GM12878 (cell line): ENCODE results near the gene SERPINB3. TPM values are rescaled to one million over a fixed set of nuclear protein-coding genes. Genes with fewer than 3 reads are reported as not detected.

ENCODE experiments used
- ATAC-seq: fragments of 200-7000 bp; cut with Tn5 transposase; 3 replicates; pipeline ENCODE4 v1.9.1; 2020; ENCODE audit warnings: mild to moderate bottlenecking, moderate library complexity
- BruUV-seq: library from RNA; stranded (reverse); fragments of 400-500 nt; replicated peaks from 2 replicates; lab custom pipeline; 2021; lab: Mats Ljungman, UMichigan
- CTCF ChIA-PET: fragments of 300-600 bp; sonication (Branson Sonifier 250); formaldehyde crosslinking; extraction: SDS; loops from one replicate; lab custom pipeline; 2021; ENCODE audit warnings: inconsistent platforms; lab: Yijun Ruan, JAX
- POLR2A ChIA-PET: fragments of 350-600 bp; formaldehyde crosslinking; extraction: SDS; loops from one replicate; lab custom pipeline; 2021; ENCODE audit warnings: inconsistent platforms; lab: Charles Lee
- RAD21 ChIA-PET: fragments of 300-600 bp; sonication (Branson Sonifier 250); formaldehyde crosslinking; loops from one replicate; lab custom pipeline; 2023; ENCODE audit warnings: antibody characterized with exemption; ENCODE audit not compliant: unreplicated experiment; lab: Charles Lee
- SMC1A ChIA-PET: fragments of 300-600 bp; sonication (Branson Sonifier 250); formaldehyde crosslinking; loops from one replicate; lab custom pipeline; 2023; ENCODE audit not compliant: unreplicated experiment, uncharacterized antibody; lab: Charles Lee
- DNase-seq: peaks from one replicate; pipeline ENCODE4 v3.0.0-alpha.2; 2011; ENCODE audit warnings: low read depth, low spot score
- FAIRE-seq: peaks from 3 replicates; lab custom pipeline; 2011; peaks lifted over from hg19 to GRCh38; lab: Jason Lieb, UNC
- H2AFZ ChIP-seq: 2 replicates; pipeline ENCODE4 v1.6.0; 2011; ENCODE audit warnings: low read depth, low read length, control low read depth; ENCODE audit not compliant: control insufficient read depth
- H3K27ac ChIP-seq: 2 replicates; pipeline ENCODE4 v1.5.1; 2011; ENCODE audit warnings: control low read depth; ENCODE audit not compliant: control insufficient read depth, insufficient read depth
- H3K27me3 ChIP-seq, 2 experiments: replicated peaks in 1 of 2; 2 replicates each; pipeline versions ENCODE4 v1.6.0 to v1.6.1; 2011; ENCODE audit warnings: low read length in 1 of 2; ENCODE audit not compliant: control insufficient read depth in 2 of 2, insufficient read depth in 2 of 2
- H3K36me3 ChIP-seq, 2 experiments: 2 replicates each; pipeline ENCODE4 v1.5.1; 2011; ENCODE audit warnings: low read length in 1 of 2; ENCODE audit not compliant: control insufficient read depth in 2 of 2, insufficient read depth in 2 of 2
- H3K4me1 ChIP-seq: 2 replicates; pipeline ENCODE4 v1.6.1; 2011; ENCODE audit warnings: mild to moderate bottlenecking, low read length, moderate library complexity, mixed read lengths; ENCODE audit not compliant: control insufficient read depth, insufficient read depth
- H3K4me2 ChIP-seq: 2 replicates; pipeline ENCODE4 v1.6.0; 2011; ENCODE audit warnings: control low read depth; ENCODE audit not compliant: control insufficient read depth, insufficient read depth
- H3K4me3 ChIP-seq: fragments of 200-600 bp; sonication (generic); 2 replicates; pipeline ENCODE4 v1.5.1; 2016
- H3K79me2 ChIP-seq: 2 replicates; pipeline ENCODE4 v1.6.0; 2011; ENCODE audit warnings: low read length; ENCODE audit not compliant: control insufficient read depth, insufficient read depth
- H3K9ac ChIP-seq: 2 replicates; pipeline ENCODE4 v1.8.0; 2011; ENCODE audit warnings: low read length, control low read depth, mixed read lengths; ENCODE audit not compliant: control insufficient read depth, insufficient read depth
- H3K9me3 ChIP-seq: replicated peaks from 3 replicates; pipeline ENCODE4 v1.5.1; 2011; ENCODE audit warnings: mild to moderate bottlenecking, low read length; ENCODE audit not compliant: control insufficient read depth, insufficient read depth
- H4K20me1 ChIP-seq: 2 replicates; pipeline ENCODE4 v1.6.0; 2011; ENCODE audit not compliant: control insufficient read depth, insufficient read depth
- CBX5 ChIP-seq: sonication (generic); IDR thresholded peaks from 2 replicates; pipeline ENCODE4 v1.6.1; 2016; ENCODE audit warnings: low read depth, moderate library complexity, mild to moderate bottlenecking, inconsistent platforms
- E4F1 ChIP-seq: fragments of 450-650 bp; IDR thresholded peaks from 2 replicates; pipeline ENCODE4 v1.6.1; 2018; ENCODE audit warnings: borderline replicate concordance, mild to moderate bottlenecking; ENCODE audit not compliant: partially characterized antibody
- FOXM1 ChIP-seq: IDR thresholded peaks from 2 replicates; pipeline ENCODE4 v1.6.1; 2012; ENCODE audit warnings: low read depth, mild to moderate bottlenecking, inconsistent platforms, low read length, moderate library complexity
- NFYB ChIP-seq: IDR thresholded peaks from 2 replicates; pipeline ENCODE4 v1.6.1; 2011; ENCODE audit warnings: low read depth, mild to moderate bottlenecking, low read length, improper control_type of control experiment, moderate library complexity; ENCODE audit not compliant: insufficient read depth
- PBX3 ChIP-seq: IDR thresholded peaks from 2 replicates; pipeline ENCODE4 v1.6.1; 2011; ENCODE audit warnings: mild to moderate bottlenecking, low read depth, low read length, moderate library complexity; ENCODE audit not compliant: insufficient replicate concordance
- RUNX3 ChIP-seq: IDR thresholded peaks from 2 replicates; pipeline ENCODE4 v1.6.1; 2012; ENCODE audit warnings: low read length, inconsistent platforms
- TCF7 ChIP-seq: IDR thresholded peaks from 2 replicates; pipeline ENCODE4 v1.6.1; 2014; ENCODE audit warnings: antibody characterized with exemption, borderline replicate concordance
- USF1 ChIP-seq: IDR thresholded peaks from 2 replicates; pipeline ENCODE4 v1.6.1; 2011; ENCODE audit warnings: borderline replicate concordance, low read depth, mild to moderate bottlenecking, moderate library complexity, mixed read lengths, low read length; ENCODE audit not compliant: insufficient read depth; ENCODE audit errors: extremely low read length
- ZBED1 ChIP-seq: IDR thresholded peaks from 2 replicates; pipeline ENCODE4 v1.6.1; 2016; ENCODE audit warnings: borderline replicate concordance
- ZNF622 ChIP-seq: fragments of 450-650 bp; IDR thresholded peaks from 2 replicates; pipeline ENCODE4 v1.6.1; 2017; ENCODE audit warnings: mild to moderate bottlenecking, inconsistent platforms
- WGBS: methylation state at CpG from one replicate; pipeline ENCODE4 v1.1.6; 2016; ENCODE audit warnings: low lambda C conversion rate; ENCODE audit not compliant: insufficient replicate concordance, insufficient coverage; ENCODE audit errors: missing lambda C conversion rate; 5-methylcytosine and 5-hydroxymethylcytosine counted together
- in situ Hi-C: fragments of 300-500 bp; cut with MboI; formaldehyde crosslinking; loops from 9 replicates; pipeline ENCODE4 v1.14.3; 2018; ENCODE audit warnings: mixed read lengths
- intact Hi-C: fragments of 100-400 bp; cut with micrococcal nuclease; formaldehyde crosslinking; loops from one replicate; pipeline ENCODE4 v1.14.2; 2022; ENCODE audit not compliant: unreplicated experiment
- polyA plus RNA-seq, 11 experiments: library from polyadenylated mRNA; depleted of rRNA in 4 of 11; unstranded in 6 of 11; stranded (reverse) in 5 of 11; fragments of >200 nt; fragmentation: Nextera tagmentation in 4 of 11; fragmentation: Illumina TruSeq in 1 of 11; extraction: Ambion mirVana in 4 of 11; extraction: Trizol in 1 of 11; gene quantifications; 1 replicate in 1 of 11; 2 replicates in 10 of 11; pipeline versions ENCODE4 v1.2.1 to v1.2.3, GENCODE V29; 2011 to 2016; ENCODE audit warnings: inconsistent platforms in 2 of 11, missing spikeins in 2 of 11, low read depth in 1 of 11
- total RNA-seq, 4 experiments: library from RNA; depleted of rRNA in 3 of 4; stranded (reverse); fragments of >200 nt in 3 of 4; fragmentation: Illumina TruSeq in 1 of 4; extraction: Trizol in 1 of 4; gene quantifications; 2 replicates each; pipeline versions ENCODE4 v1.2.1 to v1.2.3, GENCODE V29; 2013 to 2021

Gene SERPINB3
- total and polyA plus RNA-seq, 10 of the 15 experiments (the other 5 are each of a cell fraction or from before 2014, with no cell fraction given), result not detected

GRCh38 chr18:63683152-63683551 lies 21.5 kb upstream of the SERPINB3 start (continued):
- TF ChIP-seq E4F1 (no peak), NFYB (no peak), PBX3 (no peak), CBX5 (no peak)

GRCh38 chr18:63681449-63682340 lies 20.0 kb upstream of the SERPINB3 start:
- no peak for ATAC-seq
- no peak overlapping the region for H2AFZ ChIP-seq
- intact Hi-C loops, result loop anchor here (10.0 kb wide), 1 partner anchor 163 kb away; no protein-coding TSS in a partner anchor
- ChIA-PET SMC1A (no interaction called here), CTCF (interaction anchor here (1.0 kb wide), 1 partner anchor 164 kb away, joined by 3 read pairs; no protein-coding TSS in a partner anchor), RAD21 (no interaction called here), POLR2A (no interaction called here)
- no peaks in the 10 kb centered on the region for H3K79me2 ChIP-seq
- no peaks in the 10 kb centered on the region for H3K36me3 ChIP-seq
- BruUV-seq, result no TSS peak
- no peaks in the 10 kb centered on the region for H3K9me3 ChIP-seq
- DNase-seq, result no peak
- in situ Hi-C loops, result no loop called here
- H3K4me3 ChIP-seq, result no peak overlapping the region
- no peak overlapping the region for H3K9ac ChIP-seq
- no peak for TF ChIP-seq ZBED1
- TF ChIP-seq TCF7, result no peak
- no peak for TF ChIP-seq RUNX3
- TF ChIP-seq USF1, result no peak
- no peak for TF ChIP-seq FOXM1
- no peak for TF ChIP-seq ZNF622
- no peak overlapping the region for H3K27ac ChIP-seq
- no peaks in the 10 kb centered on the region for H4K20me1 ChIP-seq
- FAIRE-seq, result no peak
- H3K4me2 ChIP-seq, result no peak overlapping the region
- no peaks in the 10 kb centered on the region for H3K27me3 ChIP-seq
- WGBS, result 61% methylated on average over 2 of the region's 2 CpGs
- H3K4me1 ChIP-seq, result no peaks in the 10 kb centered on the region
